MM.1S (cell line): ENCODE data around the gene VPS54.
"Not testable (repeated sequence)": the region's sequence is repeated elsewhere in the genome, so short reads cannot be mapped to it uniquely, and the experiment has no call there.

Experiments
- EZH2 ChIP-seq: fragments of 300-600 bp; sonication (generic); optimal IDR thresholded peaks from 2 replicates; pipeline ENCODE3; 2017; ENCODE audit warnings: low read depth, mild to moderate bottlenecking, antibody characterized with exemption, low read length, mixed read lengths
- TF ChIP-seq, protein P1 (sequence below): fragments of 300-600 bp; sonication (generic); IDR thresholded peaks from 2 replicates; pipeline ENCODE4 v1.5.1; 2016; ENCODE audit warnings: antibody characterized with exemption, low read length, mixed read lengths

DNA sequence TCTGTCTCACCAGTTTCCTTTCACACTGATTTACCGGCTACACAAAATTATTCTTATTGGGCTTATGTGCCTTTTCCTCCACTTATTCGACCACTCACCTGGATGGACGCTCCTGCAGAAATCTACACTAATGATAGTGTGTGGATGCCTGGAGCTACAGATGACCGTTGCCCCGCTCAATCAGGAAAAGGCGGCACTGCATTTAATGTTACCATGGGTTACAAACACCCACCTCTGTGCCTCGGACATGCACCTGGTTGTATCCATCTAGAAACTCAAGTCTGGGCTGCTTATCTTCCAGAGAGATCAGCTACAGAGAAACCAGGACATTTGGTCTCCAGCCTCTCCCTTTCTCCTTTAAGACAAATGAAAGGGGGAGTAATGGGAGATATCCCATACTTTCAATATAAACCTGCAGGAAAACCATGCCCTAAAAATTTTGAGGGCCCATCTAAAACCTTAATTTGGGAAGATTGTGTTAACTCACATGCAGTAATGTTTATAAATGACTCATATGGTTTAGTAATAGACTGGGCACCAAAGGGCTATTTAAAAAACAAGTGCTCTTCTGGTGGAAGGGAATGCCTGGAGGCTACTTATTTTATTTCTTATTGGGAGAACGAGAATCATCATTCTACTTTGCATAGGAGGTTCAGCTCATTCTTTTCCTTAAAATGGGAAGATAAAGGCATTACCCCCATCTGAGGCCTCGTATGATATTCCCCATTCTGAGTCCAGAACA lies 24.7 kb downstream of the VPS54 start:
- TF ChIP-seq, protein P1, sequence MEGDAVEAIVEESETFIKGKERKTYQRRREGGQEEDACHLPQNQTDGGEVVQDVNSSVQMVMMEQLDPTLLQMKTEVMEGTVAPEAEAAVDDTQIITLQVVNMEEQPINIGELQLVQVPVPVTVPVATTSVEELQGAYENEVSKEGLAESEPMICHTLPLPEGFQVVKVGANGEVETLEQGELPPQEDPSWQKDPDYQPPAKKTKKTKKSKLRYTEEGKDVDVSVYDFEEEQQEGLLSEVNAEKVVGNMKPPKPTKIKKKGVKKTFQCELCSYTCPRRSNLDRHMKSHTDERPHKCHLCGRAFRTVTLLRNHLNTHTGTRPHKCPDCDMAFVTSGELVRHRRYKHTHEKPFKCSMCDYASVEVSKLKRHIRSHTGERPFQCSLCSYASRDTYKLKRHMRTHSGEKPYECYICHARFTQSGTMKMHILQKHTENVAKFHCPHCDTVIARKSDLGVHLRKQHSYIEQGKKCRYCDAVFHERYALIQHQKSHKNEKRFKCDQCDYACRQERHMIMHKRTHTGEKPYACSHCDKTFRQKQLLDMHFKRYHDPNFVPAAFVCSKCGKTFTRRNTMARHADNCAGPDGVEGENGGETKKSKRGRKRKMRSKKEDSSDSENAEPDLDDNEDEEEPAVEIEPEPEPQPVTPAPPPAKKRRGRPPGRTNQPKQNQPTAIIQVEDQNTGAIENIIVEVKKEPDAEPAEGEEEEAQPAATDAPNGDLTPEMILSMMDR = not testable (repeated sequence)
- TF ChIP-seq EZH2 = not testable (repeated sequence)
